ENCODE data around the gene PILRA. TPM values are rescaled to one million over a fixed set of nuclear protein-coding genes. Genes with fewer than 3 reads are reported as not detected.

PILRA gene
- 3.8 to 5.9 TPM (median 5.2 TPM) in 5 replicates for total RNA-seq (2022; extraction: Qiagen RNA extraction)

GRCh38 chr7:100373261-100373831, at the start of gene PILRA:
TSS of gene PILRA (plus strand) at chr7:100373487. CDS start at chr7:100373657, 170 bp downstream.

GRCh38 chr7:100358027-100358856, 15.0 kb upstream of the PILRA start, which contains the start of gene PILRB:
TSS of gene PILRB (plus strand) at chr7:100358117. CDS start at chr7:100358303, 186 bp downstream.

DNA sequence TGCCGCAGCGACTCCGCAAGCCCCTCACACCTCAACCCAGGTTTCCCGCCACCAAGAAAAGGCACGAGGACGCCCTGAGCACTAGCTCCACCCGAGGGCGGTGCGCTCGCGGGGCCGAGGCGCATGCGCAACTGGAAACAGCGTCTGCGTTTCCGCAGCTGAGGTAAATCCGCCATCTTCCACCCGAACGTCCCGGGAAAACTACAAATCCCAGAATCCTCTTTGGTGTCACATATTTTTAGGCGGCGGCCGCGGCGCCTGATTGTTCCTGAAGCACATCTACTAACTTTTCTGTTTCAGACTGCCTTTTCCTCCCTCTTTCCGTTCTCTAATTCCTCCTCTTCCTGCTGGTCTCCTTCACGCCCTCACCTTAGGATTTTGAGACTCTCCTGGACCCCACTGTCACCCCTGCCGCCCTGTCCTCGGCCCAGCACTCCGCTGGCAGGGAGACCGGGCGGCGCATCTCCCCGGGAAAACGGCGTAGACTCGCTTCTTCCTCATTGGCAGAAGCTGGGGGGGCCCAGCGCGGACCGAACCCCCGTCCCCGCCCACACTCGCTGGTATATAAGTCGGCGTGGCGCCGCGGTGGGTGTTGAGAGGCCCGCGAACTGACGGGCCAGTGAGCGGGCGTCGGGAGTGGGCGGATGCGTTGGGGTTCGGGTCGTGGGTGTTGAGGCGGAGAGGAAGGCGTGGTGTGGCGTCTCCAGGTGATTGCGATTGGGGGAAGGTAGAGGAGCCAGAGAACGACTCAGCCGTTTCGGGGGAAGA, 55.1 kb downstream of the PILRA start, which contains the start of gene ZCWPW1:
Gene ZCWPW1 (minus strand): TSS at position 505 of the 768 bp plus-strand sequence. CDS start 8,054 bp downstream, outside the sequence.

GRCh38 chr7:100429637-100430492, 56.6 kb downstream of the PILRA start, which contains the start of gene MEPCE:
TSS of gene MEPCE (plus strand) at chr7:100429831. CDS start at chr7:100430019, 188 bp downstream.

Other genes starting within 250 kb of the PILRA start
- gene MBLAC1, start 246.5 kb upstream of the PILRA start, total RNA-seq (2022; extraction: Qiagen RNA extraction): 2.6 to 3.4 TPM (median 3.2 TPM) in 5 replicates
- 145 to 212 TPM (median 183 TPM) in 5 replicates for gene LAMTOR4, start 224.6 kb upstream of the PILRA start, total RNA-seq (2022; extraction: Qiagen RNA extraction)
- 8.7 to 15.5 TPM (median 14.7 TPM) in 5 replicates for gene TRAPPC14, start 214.8 kb upstream of the PILRA start, total RNA-seq (2022; extraction: Qiagen RNA extraction)
- 0.06 to 0.15 TPM (median 0.08 TPM) in 5 replicates for gene GAL3ST4, start 204.9 kb upstream of the PILRA start, total RNA-seq (2022; extraction: Qiagen RNA extraction)
- gene GPC2, start 196.1 kb upstream of the PILRA start, total RNA-seq (2022; extraction: Qiagen RNA extraction): 0.82 to 1.5 TPM (median 1.1 TPM) in 5 replicates
- gene STAG3, start 195.6 kb upstream of the PILRA start, total RNA-seq (2022; extraction: Qiagen RNA extraction): 0.18 to 0.23 TPM (median 0.22 TPM) in 5 replicates
- not detected in 5 replicates for gene PVRIG, start 153.5 kb upstream of the PILRA start, total RNA-seq (2022; extraction: Qiagen RNA extraction)
- not detected in 5 replicates for gene SPDYE3, start 65.8 kb upstream of the PILRA start, total RNA-seq (2022; extraction: Qiagen RNA extraction)
- gene PILRB, start 15.4 kb upstream of the PILRA start, total RNA-seq (2022; extraction: Qiagen RNA extraction): 24.2 to 37.8 TPM (median 30.9 TPM) in 5 replicates
- 1.1 to 1.6 TPM (median 1.3 TPM) in 5 replicates for gene ZCWPW1, start 55.2 kb downstream of the PILRA start, total RNA-seq (2022; extraction: Qiagen RNA extraction)
- 33.1 to 47.3 TPM (median 43.7 TPM) in 5 replicates for gene MEPCE, start 56.3 kb downstream of the PILRA start, total RNA-seq (2022; extraction: Qiagen RNA extraction)
- gene PPP1R35, start 63.0 kb downstream of the PILRA start, total RNA-seq (2022; extraction: Qiagen RNA extraction): 33.7 to 59.4 TPM (median 58.3 TPM) in 5 replicates
- gene SPACDR, start 90.8 kb downstream of the PILRA start, total RNA-seq (2022; extraction: Qiagen RNA extraction): 0.51 to 0.72 TPM (median 0.68 TPM) in 5 replicates
- gene TSC22D4, start 105.7 kb downstream of the PILRA start, total RNA-seq (2022; extraction: Qiagen RNA extraction): 33.9 to 43.3 TPM (median 41.9 TPM) in 5 replicates
- 1.5 to 2.4 TPM (median 2.3 TPM) in 5 replicates for gene NYAP1, start 110.4 kb downstream of the PILRA start, total RNA-seq (2022; extraction: Qiagen RNA extraction)
- 10.6 to 23.5 TPM (median 19.8 TPM) in 5 replicates for gene AGFG2, start 165.7 kb downstream of the PILRA start, total RNA-seq (2022; extraction: Qiagen RNA extraction)
- 0.50 to 1.3 TPM (median 0.55 TPM) in 5 replicates for gene SAP25, start 200.4 kb downstream of the PILRA start, total RNA-seq (2022; extraction: Qiagen RNA extraction)
- 11.1 to 17.7 TPM (median 16.0 TPM) in 5 replicates for gene LRCH4, start 212.6 kb downstream of the PILRA start, total RNA-seq (2022; extraction: Qiagen RNA extraction)
- gene FBXO24, start 212.8 kb downstream of the PILRA start, total RNA-seq (2022; extraction: Qiagen RNA extraction): 0.15 to 0.23 TPM (median 0.21 TPM) in 5 replicates
- 7.2 to 12.0 TPM (median 10.4 TPM) in 5 replicates for gene PCOLCE, start 228.9 kb downstream of the PILRA start, total RNA-seq (2022; extraction: Qiagen RNA extraction)
- gene MOSPD3, start 239.1 kb downstream of the PILRA start, total RNA-seq (2022; extraction: Qiagen RNA extraction): 16.0 to 21.7 TPM (median 20.6 TPM) in 5 replicates